Hepatocyte (in vitro differentiated cells): ENCODE results near the gene SRCIN1.

ENCODE experiments used
- EZH2 ChIP-seq: fragments of 200-600 bp; sonication (generic); IDR thresholded peaks from 2 replicates; pipeline ENCODE4 v1.6.1; 2016; ENCODE audit warnings: antibody characterized with exemption, mild to moderate bottlenecking, borderline replicate concordance
- EZH2phosphoT487 ChIP-seq: fragments of 200-600 bp; sonication (generic); IDR thresholded peaks from one replicate; pipeline ENCODE4 v1.6.1; 2018; ENCODE audit warnings: antibody characterized with exemption, mild to moderate bottlenecking, low read depth, moderate library complexity; ENCODE audit not compliant: unreplicated experiment, severe bottlenecking
- TF ChIP-seq, protein P1 (sequence below): fragments of 200-600 bp; sonication (generic); IDR thresholded peaks from 2 replicates; pipeline ENCODE4 v1.5.1; 2016; ENCODE audit warnings: antibody characterized with exemption, mild to moderate bottlenecking; ENCODE audit not compliant: poor library complexity

DNA sequence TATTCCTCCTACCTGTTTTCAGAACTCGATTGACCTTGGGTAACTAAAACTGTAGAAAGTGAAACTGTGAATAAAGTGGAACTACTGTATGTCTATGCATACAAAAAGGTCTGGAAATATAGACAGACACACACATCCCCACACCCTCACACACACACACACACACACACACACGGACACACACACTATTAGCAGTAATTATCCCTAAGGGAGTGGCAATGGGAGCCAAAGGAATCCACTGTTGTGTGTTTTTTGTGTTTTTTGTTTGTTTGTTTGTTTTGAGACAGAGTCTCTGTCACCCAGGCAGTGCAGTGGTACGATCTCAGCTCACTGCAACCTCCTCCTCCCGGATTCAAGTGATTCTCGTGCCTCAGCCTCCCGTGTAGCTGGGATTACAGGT is 26.6 kb upstream of the SRCIN1 start:
- TF ChIP-seq, protein P1, sequence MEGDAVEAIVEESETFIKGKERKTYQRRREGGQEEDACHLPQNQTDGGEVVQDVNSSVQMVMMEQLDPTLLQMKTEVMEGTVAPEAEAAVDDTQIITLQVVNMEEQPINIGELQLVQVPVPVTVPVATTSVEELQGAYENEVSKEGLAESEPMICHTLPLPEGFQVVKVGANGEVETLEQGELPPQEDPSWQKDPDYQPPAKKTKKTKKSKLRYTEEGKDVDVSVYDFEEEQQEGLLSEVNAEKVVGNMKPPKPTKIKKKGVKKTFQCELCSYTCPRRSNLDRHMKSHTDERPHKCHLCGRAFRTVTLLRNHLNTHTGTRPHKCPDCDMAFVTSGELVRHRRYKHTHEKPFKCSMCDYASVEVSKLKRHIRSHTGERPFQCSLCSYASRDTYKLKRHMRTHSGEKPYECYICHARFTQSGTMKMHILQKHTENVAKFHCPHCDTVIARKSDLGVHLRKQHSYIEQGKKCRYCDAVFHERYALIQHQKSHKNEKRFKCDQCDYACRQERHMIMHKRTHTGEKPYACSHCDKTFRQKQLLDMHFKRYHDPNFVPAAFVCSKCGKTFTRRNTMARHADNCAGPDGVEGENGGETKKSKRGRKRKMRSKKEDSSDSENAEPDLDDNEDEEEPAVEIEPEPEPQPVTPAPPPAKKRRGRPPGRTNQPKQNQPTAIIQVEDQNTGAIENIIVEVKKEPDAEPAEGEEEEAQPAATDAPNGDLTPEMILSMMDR = no peak
- no peak for TF ChIP-seq EZH2
- no peak for TF ChIP-seq EZH2phosphoT487
